NCI-H2227 (cell line): ENCODE results near the gene SRMS.

Experiments used
- DNase-seq: peaks from one replicate; lab custom pipeline; 2025; ENCODE audit not compliant: unreplicated experiment; lab: John Stamatoyannopoulos, UW

Gene SRMS

GRCh38 chr20:63492518-63492917 lies 55.0 kb downstream of the SRMS start:
- DNase-seq = no peak

- no peak for DNase-seq
Observed at GRCh38 chr20:63491635-63492230, 55.8 kb downstream of the SRMS start.

- no peak for DNase-seq
Observed at GRCh38 chr20:63491078-63491477, 56.5 kb downstream of the SRMS start.
